GM12872 (cell line): ENCODE data around the gene DOCK2.

ENCODE experiments used
- CTCF ChIP-seq: IDR thresholded peaks from 3 replicates; pipeline ENCODE4 v1.5.1; 2011; ENCODE audit warnings: low read depth, mild to moderate bottlenecking, low read length, moderate library complexity; ENCODE audit not compliant: insufficient read depth

Gene DOCK2

GRCh38 chr5:170105642-170106611 is 468.9 kb downstream of the DOCK2 start, which contains the start of gene FOXI1:
Gene FOXI1, plus strand, starts transcription at chr5:170105897. Its CDS starts 61 bp downstream, at chr5:170105958.
- TF ChIP-seq CTCF, result no peak

GRCh38 chr5:170107674-170108073 is 470.6 kb downstream of the DOCK2 start:
- TF ChIP-seq CTCF, result no peak

GRCh38 chr5:170108266-170108785 is 471.3 kb downstream of the DOCK2 start:
- no peak for TF ChIP-seq CTCF

- no peak for TF ChIP-seq CTCF
Measured at GRCh38 chr5:170109059-170110031, 472.3 kb downstream of the DOCK2 start.

- TF ChIP-seq CTCF, result no peak
Measured at GRCh38 chr5:170110403-170111087, 473.5 kb downstream of the DOCK2 start.

GRCh38 chr5:170111088-170111785 is 474.2 kb downstream of the DOCK2 start:
- no peak for TF ChIP-seq CTCF
